ENCODE data around the gene METTL3. TPM values are rescaled to one million over a fixed set of nuclear protein-coding genes. Genes with fewer than 3 reads are reported as not detected.

METTL3 gene
- total and polyA plus RNA-seq, 2 donors (not counting 3 experiments of a cell fraction or from before 2014, with no cell fraction given) = 65.0 to 85.3 TPM

DNA sequence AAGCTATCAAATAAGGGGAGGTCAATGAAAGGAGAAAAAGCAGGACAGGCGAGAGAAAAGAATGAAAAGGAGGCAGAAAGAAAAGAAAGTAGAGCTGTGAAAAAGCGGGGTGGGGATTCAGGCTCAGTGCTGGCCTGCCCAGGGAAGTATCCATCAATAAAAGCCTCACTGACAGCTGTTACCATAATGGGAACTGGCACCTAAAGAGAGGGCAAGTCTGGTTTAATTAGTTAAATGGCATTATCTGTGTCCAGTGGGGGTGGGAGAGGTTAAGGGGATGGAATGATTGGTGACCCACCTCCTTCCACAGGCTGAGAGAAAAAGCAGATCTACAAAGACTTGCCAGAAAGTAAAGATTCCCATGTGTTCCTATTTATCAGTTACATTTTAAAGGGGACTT is 7.6 kb upstream of the METTL3 start:
- FAIRE-seq = no peak

More for the DNA sequence above, 7.6 kb upstream of the METTL3 start:
- intact Hi-C loops (cut with micrococcal nuclease) = no loop called here
- POLR2A ChIA-PET = no interaction called here
- dilution Hi-C loops (cut with MboI; ENCODE audit: extremely low pct_ligation_motif_present, low sequenced_read_pairs) = no loop called here
- Histone ChIP-seq H2AFZ (ENCODE audit: low read depth, low read length) (no peak overlapping the region), H4K20me1 (replicated peaks; ENCODE audit: control insufficient read depth, extremely low read depth, insufficient read depth, low read length) (no peaks in the 10 kb centered on the region), H3K4me1 (ENCODE audit: control insufficient read depth, extremely low read depth, insufficient read depth, low read length) (no peaks in the 10 kb centered on the region), H3K4me2 (ENCODE audit: insufficient read depth, low read length) (no peak overlapping the region), H3K9me1 (replicated peaks; ENCODE audit: control insufficient read depth, extremely low read depth, insufficient read depth, low read length) (no peaks in the 10 kb centered on the region), H3K36me3 (ENCODE audit: control insufficient read depth in 2 of 2, extremely low read depth in 1 of 2, insufficient read depth in 2 of 2, low read length in 2 of 2) (no peaks in the 10 kb centered on the region), H3K27me3 (ENCODE audit: control insufficient read depth in 2 of 2, insufficient read depth in 2 of 2, low read length in 2 of 2) (peaks cover 17 to 19% of the 10 kb centered on the region in 2 experiments), H3K27ac (ENCODE audit: insufficient read depth, low read depth, low read length) (no peak overlapping the region), H3K4me3 (replicated peaks in 1 of 3; ENCODE audit: insufficient read depth in 1 of 3, low read depth in 1 of 3, low read length in 3 of 3) (no peak overlapping the region), H3K79me2 (ENCODE audit: control insufficient read depth, insufficient read depth, low read length) (no peaks in the 10 kb centered on the region), H3K9ac (replicated peaks; ENCODE audit: extremely low read depth, insufficient read depth, low read length) (no peak overlapping the region), H3K9me3 (replicated peaks; ENCODE audit: control insufficient read depth, insufficient read depth, low read length) (no peaks in the 10 kb centered on the region)
- CTCF ChIA-PET = interaction anchor here (1.0 kb wide), 1 partner anchor 16 kb away, joined by 3 read pairs; no protein-coding TSS in a partner anchor
- BruUV-seq (replicated peaks) = no TSS peak
- DNase-seq (ENCODE audit: low read depth, low spot score) = no peak
- TF ChIP-seq JUN (IDR thresholded peaks at IDR 0.05; ENCODE audit: borderline replicate concordance, insufficient read depth, insufficient read length, low read depth) (no peak), POLR2A (IDR thresholded peaks at IDR 0.05; ENCODE audit: low read depth, low read length) (no peak), GATA2 (IDR thresholded peaks at IDR 0.05; ENCODE audit: insufficient read depth, insufficient read length, low read depth, low read length) (no peak), FOS (IDR thresholded peaks at IDR 0.05; ENCODE audit: borderline replicate concordance, insufficient read depth, low read length) (no peak), EZH2 (IDR thresholded peaks at IDR 0.05; ENCODE audit: borderline replicate concordance, low read depth, low read length, severe bottlenecking) (no peak), POLR2AphosphoS5 (IDR thresholded peaks at IDR 0.05; ENCODE audit: insufficient read depth, low read depth, low read length) (no peak), MYC (IDR thresholded peaks at IDR 0.05; ENCODE audit: low read depth, low read length) (no peak)
- TF ChIP-seq, protein P1, sequence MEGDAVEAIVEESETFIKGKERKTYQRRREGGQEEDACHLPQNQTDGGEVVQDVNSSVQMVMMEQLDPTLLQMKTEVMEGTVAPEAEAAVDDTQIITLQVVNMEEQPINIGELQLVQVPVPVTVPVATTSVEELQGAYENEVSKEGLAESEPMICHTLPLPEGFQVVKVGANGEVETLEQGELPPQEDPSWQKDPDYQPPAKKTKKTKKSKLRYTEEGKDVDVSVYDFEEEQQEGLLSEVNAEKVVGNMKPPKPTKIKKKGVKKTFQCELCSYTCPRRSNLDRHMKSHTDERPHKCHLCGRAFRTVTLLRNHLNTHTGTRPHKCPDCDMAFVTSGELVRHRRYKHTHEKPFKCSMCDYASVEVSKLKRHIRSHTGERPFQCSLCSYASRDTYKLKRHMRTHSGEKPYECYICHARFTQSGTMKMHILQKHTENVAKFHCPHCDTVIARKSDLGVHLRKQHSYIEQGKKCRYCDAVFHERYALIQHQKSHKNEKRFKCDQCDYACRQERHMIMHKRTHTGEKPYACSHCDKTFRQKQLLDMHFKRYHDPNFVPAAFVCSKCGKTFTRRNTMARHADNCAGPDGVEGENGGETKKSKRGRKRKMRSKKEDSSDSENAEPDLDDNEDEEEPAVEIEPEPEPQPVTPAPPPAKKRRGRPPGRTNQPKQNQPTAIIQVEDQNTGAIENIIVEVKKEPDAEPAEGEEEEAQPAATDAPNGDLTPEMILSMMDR (IDR thresholded peaks at IDR 0.05; ENCODE audit: extremely low read depth in 1 of 2, insufficient read depth in 1 of 2, low read depth in 1 of 2, low read length in 2 of 2) = no peak
- TF ChIP-seq, protein P2, sequence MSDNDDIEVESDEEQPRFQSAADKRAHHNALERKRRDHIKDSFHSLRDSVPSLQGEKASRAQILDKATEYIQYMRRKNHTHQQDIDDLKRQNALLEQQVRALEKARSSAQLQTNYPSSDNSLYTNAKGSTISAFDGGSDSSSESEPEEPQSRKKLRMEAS (IDR thresholded peaks at IDR 0.05; ENCODE audit: insufficient read depth, insufficient read length) = no peak

Data from endothelial cell of umbilical vein (primary cell).